Central memory CD8-positive, alpha-beta T cell (primary cell): ENCODE measurements around the gene N4BP2L2.

ENCODE experiments used
- ATAC-seq: fragments of 150-1000 bp; cut with Tn5 transposase; replicated peaks from 2 replicates; pipeline ENCODE4 v1.10.0; 2022; ENCODE audit warnings: mild to moderate bottlenecking, moderate FRiP score, moderate number of reproducible peaks; ENCODE audit not compliant: poor library complexity, severe bottlenecking; ENCODE audit errors: extremely low read depth
- DNase-seq, 2 donors: peaks; one replicate each; pipeline ENCODE4 v3.0.0; 2021; ENCODE audit warnings: low spot score in 2 of 2
- H3K27ac Mint-ChIP-seq: one replicate; pipeline ENCODE4 v1.8.0; 2022; ENCODE audit warnings: low read depth, mild to moderate bottlenecking, moderate library complexity, mixed read lengths
- H3K27me3 Mint-ChIP-seq: one replicate; pipeline ENCODE4 v1.8.0; 2022; ENCODE audit warnings: mixed read lengths
- H3K36me3 Mint-ChIP-seq: one replicate; pipeline ENCODE4 v1.8.0; 2022; ENCODE audit warnings: mild to moderate bottlenecking, moderate library complexity, mixed read lengths; ENCODE audit not compliant: insufficient read depth
- H3K4me1 Mint-ChIP-seq: one replicate; pipeline ENCODE4 v1.8.0; 2022; ENCODE audit warnings: mixed read lengths
- H3K4me3 Mint-ChIP-seq: one replicate; pipeline ENCODE4 v1.8.0; 2022; ENCODE audit warnings: mild to moderate bottlenecking, moderate library complexity, mixed read lengths
- H3K9me3 Mint-ChIP-seq: one replicate; pipeline ENCODE4 v1.8.0; 2022; ENCODE audit warnings: mixed read lengths

Gene N4BP2L2

GRCh38 chr13:32427852-32428580 lies 110.6 kb downstream of the N4BP2L2 start, which contains the start of gene N4BP2L1:
Gene N4BP2L1, minus strand, starts transcription at chr13:32428130. Its CDS starts 48 bp downstream, at chr13:32428082.
- peak within 1 kb of the TSS; percentile 100 for H3K27ac Mint-ChIP-seq
- H3K4me3 Mint-ChIP-seq, result peak within 1 kb of the TSS; percentile 99
- H3K27me3 Mint-ChIP-seq, result no peaks in the 10 kb centered on the region
- H3K36me3 Mint-ChIP-seq, result peaks cover 28% of the 10 kb centered on the region
- H3K9me3 Mint-ChIP-seq, result no peaks in the 10 kb centered on the region
- H3K4me1 Mint-ChIP-seq, result peaks cover 39% of the 10 kb centered on the region
- DNase-seq (peak; percentile 65 to 77), ATAC-seq (peak; percentile 66)

- Mint-ChIP-seq H3K4me1 (peaks cover 43% of the 10 kb centered on the region), H3K27ac (peak overlapping the region; percentile 100), H3K36me3 (peaks cover 28% of the 10 kb centered on the region), H3K9me3 (no peaks in the 10 kb centered on the region), H3K27me3 (no peaks in the 10 kb centered on the region), H3K4me3 (peak overlapping the region; percentile 99)
- ATAC-seq (peak; percentile 31), DNase-seq (peak; percentile 42 to 59)
Observed at GRCh38 chr13:32426990-32427851, 111.4 kb downstream of the N4BP2L2 start.

- Mint-ChIP-seq H3K36me3 (peaks cover 28% of the 10 kb centered on the region), H3K27ac (peak overlapping the region; percentile 100), H3K4me1 (peaks cover 44% of the 10 kb centered on the region), H3K9me3 (no peaks in the 10 kb centered on the region), H3K4me3 (peak overlapping the region; percentile 99), H3K27me3 (no peaks in the 10 kb centered on the region)
- ATAC-seq (peak; percentile 64), DNase-seq (peak; percentile 20 to 44)
Observed at GRCh38 chr13:32426191-32426989, 112.2 kb downstream of the N4BP2L2 start.

GRCh38 chr13:32425158-32425557 lies 113.4 kb downstream of the N4BP2L2 start:
- Mint-ChIP-seq H3K36me3 (peaks cover 30% of the 10 kb centered on the region), H3K4me1 (peaks cover 44% of the 10 kb centered on the region), H3K4me3 (peak overlapping the region; percentile 51), H3K27ac (peak overlapping the region; percentile 49), H3K27me3 (no peaks in the 10 kb centered on the region), H3K9me3 (no peaks in the 10 kb centered on the region)
- no peak for DNase-seq
- no peak for ATAC-seq

- DNase-seq (no peak), ATAC-seq (no peak)
- Mint-ChIP-seq H3K4me3 (no peak overlapping the region), H3K4me1 (peaks cover 44% of the 10 kb centered on the region), H3K27me3 (no peaks in the 10 kb centered on the region), H3K27ac (no peak overlapping the region), H3K9me3 (no peaks in the 10 kb centered on the region), H3K36me3 (peaks cover 32% of the 10 kb centered on the region)
Observed at GRCh38 chr13:32423592-32423991, 115.0 kb downstream of the N4BP2L2 start.

- no peak for DNase-seq
- no peaks in the 10 kb centered on the region for H3K27me3 Mint-ChIP-seq
Observed at GRCh38 chr13:32419862-32420261, 118.7 kb downstream of the N4BP2L2 start.

GRCh38 chr13:32417995-32418394 lies 120.6 kb downstream of the N4BP2L2 start:
- H3K4me1 Mint-ChIP-seq, result peaks cover 27% of the 10 kb centered on the region
- DNase-seq (no peak), ATAC-seq (no peak)
- H3K27ac Mint-ChIP-seq, result peak overlapping the region; percentile 32
- H3K27me3 Mint-ChIP-seq, result no peaks in the 10 kb centered on the region
- no peaks in the 10 kb centered on the region for H3K9me3 Mint-ChIP-seq
- H3K4me3 Mint-ChIP-seq, result no peak overlapping the region
- H3K36me3 Mint-ChIP-seq, result peaks cover 6% of the 10 kb centered on the region

More at GRCh38 chr13:32419862-32420261, 118.7 kb downstream of the N4BP2L2 start:
- H3K36me3 Mint-ChIP-seq, result peaks cover 10% of the 10 kb centered on the region
- H3K4me3 Mint-ChIP-seq, result no peak overlapping the region
- no peak for ATAC-seq
- no peaks in the 10 kb centered on the region for H3K9me3 Mint-ChIP-seq
- H3K4me1 Mint-ChIP-seq, result peaks cover 40% of the 10 kb centered on the region
- H3K27ac Mint-ChIP-seq, result no peak overlapping the region

- ATAC-seq (peak; percentile 60), DNase-seq (no peak)
- H3K36me3 Mint-ChIP-seq, result peaks cover 7% of the 10 kb centered on the region
Observed at GRCh38 chr13:32415019-32415418, 123.6 kb downstream of the N4BP2L2 start.

GRCh38 chr13:32414580-32414979 lies 124.0 kb downstream of the N4BP2L2 start:
- no peak for DNase-seq
- no peaks in the 10 kb centered on the region for H3K9me3 Mint-ChIP-seq
- H3K36me3 Mint-ChIP-seq, result peaks cover 4% of the 10 kb centered on the region
- no peaks in the 10 kb centered on the region for H3K27me3 Mint-ChIP-seq
- H3K4me3 Mint-ChIP-seq, result no peak overlapping the region
- ATAC-seq, result no peak
- H3K27ac Mint-ChIP-seq, result no peak overlapping the region
- H3K4me1 Mint-ChIP-seq, result peaks cover 26% of the 10 kb centered on the region

More at GRCh38 chr13:32415019-32415418, 123.6 kb downstream of the N4BP2L2 start:
- no peaks in the 10 kb centered on the region for H3K27me3 Mint-ChIP-seq
- H3K4me3 Mint-ChIP-seq, result no peak overlapping the region
- H3K9me3 Mint-ChIP-seq, result no peaks in the 10 kb centered on the region
- no peak overlapping the region for H3K27ac Mint-ChIP-seq
- peaks cover 22% of the 10 kb centered on the region for H3K4me1 Mint-ChIP-seq

GRCh38 chr13:32413284-32413683 lies 125.3 kb downstream of the N4BP2L2 start:
- ATAC-seq (no peak), DNase-seq (no peak)
- peaks cover 33% of the 10 kb centered on the region for H3K4me1 Mint-ChIP-seq
- H3K36me3 Mint-ChIP-seq, result peaks cover 5% of the 10 kb centered on the region
- H3K9me3 Mint-ChIP-seq, result no peaks in the 10 kb centered on the region
- H3K27me3 Mint-ChIP-seq, result no peaks in the 10 kb centered on the region
- no peak overlapping the region for H3K27ac Mint-ChIP-seq
- no peak overlapping the region for H3K4me3 Mint-ChIP-seq

GRCh38 chr13:32409561-32410421 lies 128.8 kb downstream of the N4BP2L2 start:
- Mint-ChIP-seq H3K4me3 (no peak overlapping the region), H3K27me3 (no peaks in the 10 kb centered on the region), H3K27ac (no peak overlapping the region), H3K4me1 (peaks cover 20% of the 10 kb centered on the region), H3K9me3 (no peaks in the 10 kb centered on the region), H3K36me3 (peaks cover 19% of the 10 kb centered on the region)
- ATAC-seq, result no peak
- DNase-seq, result no peak
